ENCODE measurements around the gene NIP7.

The NIP7 gene

GRCh38 chr16:69318911-69319289, 20.7 kb upstream of the NIP7 start:
- no peak for DNase-seq (ENCODE audit: low spot score)

- DNase-seq (ENCODE audit: low spot score), result no peak
These were observed 20.2 kb upstream of the NIP7 start for GRCh38 chr16:69319381-69319780.

GRCh38 chr16:69319826-69320739, 19.5 kb upstream of the NIP7 start:
- DNase-seq (ENCODE audit: low spot score), result no peak

- no peak for DNase-seq (ENCODE audit: low spot score)
These were observed 18.9 kb upstream of the NIP7 start for GRCh38 chr16:69320740-69321073.

GRCh38 chr16:69321080-69321479, 18.5 kb upstream of the NIP7 start:
- no peak for DNase-seq (ENCODE audit: low spot score)

- no peak for DNase-seq (ENCODE audit: low spot score)
These were observed 17.2 kb upstream of the NIP7 start for GRCh38 chr16:69322343-69322742.

GRCh38 chr16:69323415-69323814, 16.2 kb upstream of the NIP7 start:
- DNase-seq (ENCODE audit: low spot score), result no peak

GRCh38 chr16:69324013-69324531, 15.5 kb upstream of the NIP7 start:
- DNase-seq (ENCODE audit: low spot score), result no peak

- no peak for DNase-seq (ENCODE audit: low spot score)
These were observed 14.9 kb upstream of the NIP7 start for GRCh38 chr16:69324585-69325253.

- no peak for DNase-seq (ENCODE audit: low spot score)
These were observed 13.8 kb upstream of the NIP7 start for GRCh38 chr16:69325784-69326171.

- no peak for DNase-seq (ENCODE audit: low spot score)
These were observed 13.2 kb upstream of the NIP7 start for GRCh38 chr16:69326172-69326873.

- no peak for DNase-seq (ENCODE audit: low spot score)
These were observed 11.8 kb upstream of the NIP7 start for GRCh38 chr16:69327585-69328310.

- no peak for DNase-seq (ENCODE audit: low spot score)
These were observed 10.7 kb upstream of the NIP7 start for GRCh38 chr16:69328854-69329316.

- DNase-seq (ENCODE audit: low spot score), result no peak
These were observed 9.9 kb upstream of the NIP7 start for GRCh38 chr16:69329369-69330285.

- peak; percentile 94 for DNase-seq (ENCODE audit: low spot score)
These were observed 9.1 kb upstream of the NIP7 start, which contains the start of gene PDF for GRCh38 chr16:69330286-69331109. Gene PDF (minus strand): TSS chr16:69330588. CDS start chr16:69330570, 18 bp downstream.

GRCh38 chr16:69334696-69335095, 4.9 kb upstream of the NIP7 start:
- DNase-seq (ENCODE audit: low spot score), result no peak

GRCh38 chr16:69338557-69339288, 849 bp upstream of the NIP7 start:
- DNase-seq (ENCODE audit: low spot score), result no peak

GRCh38 chr16:69340095-69340644, 598 bp downstream of the NIP7 start:
- no peak for DNase-seq (ENCODE audit: low spot score)

- peak; percentile 25 for DNase-seq (ENCODE audit: low spot score)
These were observed 4.6 kb downstream of the NIP7 start for GRCh38 chr16:69344171-69344570.
